GM19239 (cell line): Measurements from ENCODE around the gene EIF1.
"Not testable (repeated sequence)": the region's sequence is repeated elsewhere in the genome, so short reads cannot be mapped to it uniquely, and the experiment has no call there.

ENCODE experiments used
- DNase-seq: peaks from one replicate; pipeline ENCODE4 v3.0.0; 2011; ENCODE audit warnings: low spot score; ENCODE audit not compliant: insufficient read length
- FAIRE-seq: peaks from 2 replicates; lab custom pipeline; 2011; peaks lifted over from hg19 to GRCh38; lab: Jason Lieb, UNC

EIF1 gene

DNA sequence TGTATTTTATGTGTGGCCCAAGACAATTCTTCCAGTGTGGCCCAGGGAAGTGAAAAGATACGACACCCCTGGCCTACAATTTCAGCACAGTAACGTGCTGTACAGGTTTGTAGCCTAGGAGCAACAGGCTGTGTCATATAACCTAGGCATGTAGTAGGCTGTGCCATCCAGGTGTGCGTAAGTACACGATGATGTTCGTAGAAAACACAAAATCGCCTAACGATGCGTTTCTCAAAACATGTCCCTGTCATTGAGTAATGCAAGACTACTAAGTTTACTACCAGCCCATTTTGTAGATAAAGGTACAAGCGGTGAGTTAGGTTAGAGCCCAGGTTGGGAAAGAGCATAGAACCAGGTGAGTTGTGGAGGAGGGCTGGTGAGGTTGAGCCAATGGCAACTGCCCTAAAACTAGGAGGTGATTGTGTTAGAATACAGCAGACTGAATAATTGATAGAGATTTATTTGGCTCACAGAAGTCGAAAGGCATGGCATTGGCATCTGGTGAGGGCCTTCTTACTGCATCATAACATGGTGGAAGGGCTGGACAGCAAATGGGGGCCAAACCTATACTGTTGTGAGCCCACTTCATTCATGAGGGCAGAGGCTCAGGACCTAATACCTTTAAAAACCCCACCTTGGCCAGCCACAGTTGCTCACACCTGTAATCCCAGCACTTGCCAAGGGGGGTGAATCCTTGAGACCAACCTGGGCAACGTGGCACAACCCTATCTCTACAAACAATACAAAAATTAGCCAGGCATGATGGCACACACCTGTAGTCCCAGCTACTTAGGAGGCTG lies 4.2 kb downstream of the EIF1 start:
- FAIRE-seq (no peak), DNase-seq (no peak)

DNA sequence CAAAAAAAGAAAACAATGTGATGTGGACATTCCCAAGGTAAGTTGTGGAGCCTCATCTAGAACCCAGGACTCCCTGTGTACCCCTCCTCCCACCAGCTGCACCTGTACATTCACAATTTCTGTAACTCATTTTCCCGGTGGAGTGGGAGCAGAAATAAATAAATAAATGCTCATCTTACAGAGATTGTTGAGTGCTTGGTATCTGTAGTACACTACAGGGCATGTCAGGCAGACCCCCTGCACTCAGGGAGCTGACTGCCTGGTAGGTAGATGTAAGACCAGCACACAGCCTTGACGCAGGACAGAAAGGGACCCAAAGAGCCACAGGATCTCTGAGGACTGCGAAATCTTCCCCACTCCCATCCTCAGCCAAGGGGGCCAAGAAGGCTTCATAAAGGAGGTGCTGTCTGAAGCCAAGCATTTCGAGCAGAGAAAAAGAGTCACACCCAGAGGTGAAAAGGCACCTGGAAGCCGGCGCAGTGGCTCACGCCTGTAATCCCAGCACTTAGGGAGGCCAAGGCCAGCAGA lies 6.5 kb downstream of the EIF1 start:
- FAIRE-seq: no peak
- no peak for DNase-seq

DNA sequence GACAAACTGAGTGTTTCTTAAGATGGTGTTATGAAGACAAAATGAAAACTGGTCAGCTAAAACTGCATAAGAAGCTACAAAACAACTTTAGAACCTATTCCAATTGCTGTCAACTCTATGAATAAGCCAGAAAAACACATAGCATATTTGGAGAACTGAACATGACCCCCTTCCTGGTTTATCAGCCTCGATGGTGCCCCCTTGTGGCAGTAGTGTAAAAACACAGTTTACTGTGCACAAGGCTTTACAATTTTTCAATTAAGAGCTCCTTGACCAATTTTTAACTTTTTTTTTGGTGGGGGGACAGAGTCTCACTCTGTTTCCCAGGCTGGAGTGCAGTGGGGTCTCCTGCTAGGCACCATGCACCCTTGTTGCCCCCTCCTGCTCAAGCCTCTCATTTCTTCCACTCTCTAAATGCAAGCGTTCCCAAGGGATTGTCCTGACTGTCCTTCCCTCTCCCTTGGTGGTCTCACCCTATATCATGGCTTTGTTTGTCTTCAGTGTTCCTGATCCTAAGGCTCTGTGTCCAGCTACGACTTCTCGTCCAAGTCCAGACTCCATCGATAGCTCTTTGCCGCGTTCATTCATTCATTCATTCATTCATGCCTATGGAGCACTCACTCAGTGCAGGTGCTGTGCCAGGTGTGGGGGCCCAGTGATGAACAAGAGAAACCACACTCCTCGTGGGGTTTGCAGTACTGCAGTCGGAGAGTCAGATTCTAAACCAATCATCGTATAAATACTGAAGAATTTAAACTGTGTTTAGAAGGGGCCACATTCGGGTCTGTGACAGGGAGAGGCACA lies 7.5 kb downstream of the EIF1 start:
- FAIRE-seq: peak; percentile 85
- DNase-seq: peak; percentile 66

DNA sequence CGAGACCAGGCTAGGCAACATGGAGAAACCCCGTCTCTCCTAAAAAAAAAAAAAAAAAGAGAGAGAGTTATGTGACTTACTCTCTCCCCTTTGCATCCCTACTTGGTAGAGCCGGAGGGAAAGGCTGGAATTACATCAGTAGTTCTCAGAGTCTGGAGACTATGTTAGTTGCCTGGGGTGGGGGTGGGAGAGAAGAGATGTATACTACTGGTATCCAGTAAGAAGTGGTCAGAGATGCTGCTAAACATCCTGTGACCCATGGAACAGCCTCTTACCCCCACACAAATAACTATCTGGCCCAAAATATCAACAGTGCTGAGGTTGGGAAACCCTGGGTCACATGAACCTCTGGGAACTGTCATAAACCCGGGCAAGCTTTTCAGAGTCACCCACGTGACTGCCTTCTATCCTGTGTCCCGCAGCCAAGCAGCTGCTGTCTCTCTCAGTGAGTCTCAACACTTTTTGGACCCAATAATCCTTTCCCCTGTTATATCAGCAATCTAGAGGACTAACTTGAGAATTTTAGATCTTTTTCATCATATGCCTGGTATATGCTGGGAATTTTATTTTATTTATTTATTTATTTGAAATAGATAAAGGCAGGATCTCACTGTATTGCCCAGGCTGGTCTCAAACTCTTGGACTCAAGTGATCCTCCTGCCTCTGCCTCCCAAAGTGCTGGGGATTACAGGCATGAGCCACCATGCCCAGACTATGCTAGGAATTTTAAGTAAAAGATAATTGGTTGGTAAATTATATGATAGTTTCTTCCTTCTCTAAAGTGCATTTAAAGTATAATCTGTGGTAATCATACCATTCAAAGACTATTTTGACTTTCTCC lies 8.7 kb downstream of the EIF1 start:
- FAIRE-seq (no peak), DNase-seq (no peak)

DNA sequence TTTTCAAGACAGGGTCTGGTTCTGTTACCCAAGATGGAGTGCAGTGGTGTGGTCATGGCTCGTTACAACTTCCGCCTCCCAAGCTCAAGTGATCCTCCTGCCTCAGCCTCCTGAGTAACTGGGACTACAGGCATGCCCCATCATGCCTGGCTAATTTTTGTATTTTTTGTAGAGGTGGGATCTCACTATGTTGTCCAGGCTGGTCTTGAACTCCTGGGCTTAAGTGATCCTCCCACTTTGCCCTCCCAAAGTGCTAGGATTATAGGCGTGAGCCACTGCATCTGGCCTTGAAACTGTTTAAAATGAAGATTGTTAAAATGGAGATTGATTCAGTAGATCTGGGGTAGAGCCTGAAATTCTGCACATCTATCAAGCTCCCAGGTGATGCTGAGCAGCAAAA lies 12.2 kb downstream of the EIF1 start:
- DNase-seq, FAIRE-seq: not testable (repeated sequence)

DNA sequence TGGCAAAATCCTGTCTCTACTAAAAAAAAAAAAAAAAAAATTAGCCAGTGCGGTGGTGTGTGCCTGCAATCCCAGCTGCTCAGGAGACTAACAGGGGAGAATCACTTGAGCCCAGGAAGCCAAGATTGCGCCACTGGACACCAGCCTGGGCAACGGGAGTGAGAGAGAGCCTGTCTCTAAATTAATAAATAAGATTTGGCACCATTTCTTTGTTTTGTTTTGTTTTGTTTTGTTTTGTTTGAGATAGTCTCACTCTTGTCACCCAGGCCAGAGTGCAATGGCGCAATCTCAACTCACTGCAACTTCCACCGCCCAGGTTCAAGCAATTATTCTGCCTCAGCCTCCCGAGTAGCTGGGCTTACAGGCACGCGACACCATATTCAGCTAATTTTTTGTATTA lies 14.0 kb downstream of the EIF1 start:
- FAIRE-seq: no peak
- no peak for DNase-seq

DNA sequence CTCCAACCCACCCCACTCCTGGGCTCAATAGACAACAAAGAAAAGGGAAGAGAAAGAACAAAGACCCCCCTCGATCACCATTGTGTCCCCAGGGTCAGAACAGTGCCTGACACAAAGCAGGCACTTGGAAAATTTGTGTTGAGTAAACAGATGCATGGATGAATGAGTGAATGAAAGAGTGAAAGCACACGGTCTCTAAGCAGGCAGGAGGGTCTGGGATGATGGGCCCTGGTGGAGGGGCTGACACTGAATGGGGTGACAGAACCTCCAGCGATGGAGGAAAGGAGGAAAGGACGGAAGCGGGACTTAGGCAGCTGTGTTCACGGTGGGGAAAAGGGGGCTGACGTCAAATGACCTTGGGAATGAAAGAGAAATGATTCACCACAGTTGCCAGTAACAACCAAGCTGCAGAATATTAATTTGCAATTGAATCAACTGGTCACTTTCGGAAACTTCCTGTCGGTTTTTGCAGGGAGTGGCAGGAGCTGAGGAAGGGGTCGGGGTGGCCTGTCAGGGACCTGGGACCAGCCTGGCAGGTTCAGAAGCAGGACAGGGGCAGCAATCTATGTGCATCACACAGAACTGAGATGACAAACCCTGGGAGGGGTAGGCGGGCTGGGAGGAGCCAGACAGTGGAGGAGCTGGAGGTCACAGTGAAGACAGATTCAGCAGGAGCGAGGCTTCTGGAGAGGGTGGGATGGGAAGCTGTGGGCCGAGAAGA lies 16.7 kb downstream of the EIF1 start:
- no peak for FAIRE-seq
- no peak for DNase-seq

DNA sequence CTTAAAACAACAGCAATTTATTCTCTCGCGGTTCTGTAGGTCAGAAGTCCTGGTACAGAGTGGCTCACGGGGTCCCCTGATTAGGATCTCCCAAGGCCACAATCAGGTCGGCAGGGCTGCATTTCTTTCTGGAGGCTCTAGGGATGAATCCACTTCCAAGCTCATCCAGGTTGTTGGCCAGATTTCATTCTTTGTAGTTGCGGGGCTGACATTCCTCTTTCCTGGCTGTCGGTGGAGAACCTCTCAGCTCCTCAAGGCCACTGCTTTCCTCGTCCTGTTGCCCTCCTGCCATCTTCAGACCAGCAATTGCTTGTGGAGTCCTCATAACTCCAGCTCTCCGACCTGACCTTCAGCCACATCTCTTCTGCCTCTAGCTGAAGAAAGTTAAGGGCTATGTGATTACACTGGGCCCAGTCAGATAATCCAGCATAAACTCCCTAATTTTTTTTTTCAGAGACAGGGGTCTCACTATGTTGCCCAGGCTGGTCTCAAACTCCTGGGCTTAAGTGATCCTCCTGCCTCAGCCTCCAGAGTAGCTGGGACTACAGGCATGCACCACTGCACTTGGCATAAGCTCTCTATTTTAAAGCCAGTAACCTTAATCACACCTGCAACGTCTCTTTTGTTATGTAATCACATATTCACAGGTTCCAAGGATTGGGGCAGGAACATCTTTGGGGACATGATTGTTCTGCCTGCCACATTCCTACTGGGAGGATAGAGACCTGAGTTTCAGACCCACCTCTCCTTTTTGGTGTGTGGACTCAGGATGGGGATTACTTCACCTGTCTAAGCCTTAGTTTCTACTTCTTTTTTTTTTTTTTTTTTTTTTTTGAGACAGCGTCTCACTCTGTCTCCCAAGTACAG lies 19.4 kb downstream of the EIF1 start:
- no peak for DNase-seq
- FAIRE-seq: no peak

DNA sequence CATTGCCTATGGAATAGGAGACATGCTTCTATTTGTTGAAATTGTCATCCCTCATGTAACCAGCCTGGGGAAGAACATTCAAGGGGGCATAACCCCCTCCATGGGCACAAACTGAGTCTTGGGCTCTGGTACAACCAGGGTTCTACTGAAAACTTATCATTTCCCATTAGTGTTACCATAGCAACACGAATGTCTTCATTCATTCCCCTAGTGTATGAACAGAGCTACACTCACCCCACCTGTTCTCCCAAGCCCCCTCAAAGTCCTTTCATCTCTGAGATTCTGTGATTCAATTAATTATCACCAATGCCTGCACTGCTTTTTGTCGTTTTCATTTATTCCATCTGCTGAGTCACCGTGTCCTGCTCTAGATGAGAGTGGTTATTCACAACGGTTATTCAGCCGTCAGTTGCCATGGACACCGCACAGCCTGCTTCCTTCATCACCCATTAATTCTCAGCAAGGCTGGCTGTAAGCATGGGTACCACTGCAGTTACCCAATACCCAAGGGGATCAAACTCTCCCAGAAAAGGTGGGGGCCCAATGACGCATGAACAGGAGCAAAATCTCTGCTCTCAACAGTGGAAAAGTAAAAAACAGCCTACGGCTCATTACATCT lies 21.9 kb downstream of the EIF1 start:
- FAIRE-seq (no peak), DNase-seq (no peak)

DNA sequence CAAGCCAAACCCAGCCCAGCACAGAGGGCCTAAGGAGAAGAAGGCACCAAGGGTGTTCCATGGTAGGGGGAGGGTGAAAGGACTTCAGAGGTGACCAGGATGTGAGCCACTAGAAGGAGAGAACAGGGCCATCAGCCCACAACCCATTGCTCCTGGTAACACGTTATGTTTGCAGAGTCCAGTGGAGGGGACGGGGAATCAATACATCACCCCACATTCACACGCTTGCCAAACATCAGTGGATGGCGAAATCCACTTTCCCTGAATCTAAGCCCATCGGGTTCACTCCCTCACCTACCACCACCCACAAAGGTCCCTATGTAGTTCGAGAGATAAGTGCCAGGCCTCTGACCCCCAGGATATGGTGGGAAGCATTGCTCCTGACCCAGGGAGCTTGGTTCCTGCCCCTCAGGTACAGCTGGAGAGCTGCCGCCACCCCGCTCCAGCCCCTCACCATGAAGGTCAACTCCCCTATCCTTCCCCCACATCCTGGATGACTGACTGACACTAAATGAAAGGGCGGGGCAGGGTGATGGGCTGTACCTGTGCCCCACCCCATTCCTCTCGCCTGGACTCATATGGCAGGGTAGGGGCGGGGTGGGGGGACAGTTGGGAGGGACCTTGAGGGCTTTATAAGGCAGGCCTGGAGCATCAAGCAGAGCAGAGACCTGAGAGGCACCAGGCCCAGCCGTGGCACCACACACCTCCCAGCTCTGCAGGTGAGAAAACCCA lies 23.1 kb downstream of the EIF1 start, which contains the start of gene GAST:
Gene GAST, plus strand, starts transcription at position 663 of the 732 bp plus-strand sequence. CDS start 3,106 bp downstream, outside the sequence.
- DNase-seq (no peak), FAIRE-seq (no peak)

DNA sequence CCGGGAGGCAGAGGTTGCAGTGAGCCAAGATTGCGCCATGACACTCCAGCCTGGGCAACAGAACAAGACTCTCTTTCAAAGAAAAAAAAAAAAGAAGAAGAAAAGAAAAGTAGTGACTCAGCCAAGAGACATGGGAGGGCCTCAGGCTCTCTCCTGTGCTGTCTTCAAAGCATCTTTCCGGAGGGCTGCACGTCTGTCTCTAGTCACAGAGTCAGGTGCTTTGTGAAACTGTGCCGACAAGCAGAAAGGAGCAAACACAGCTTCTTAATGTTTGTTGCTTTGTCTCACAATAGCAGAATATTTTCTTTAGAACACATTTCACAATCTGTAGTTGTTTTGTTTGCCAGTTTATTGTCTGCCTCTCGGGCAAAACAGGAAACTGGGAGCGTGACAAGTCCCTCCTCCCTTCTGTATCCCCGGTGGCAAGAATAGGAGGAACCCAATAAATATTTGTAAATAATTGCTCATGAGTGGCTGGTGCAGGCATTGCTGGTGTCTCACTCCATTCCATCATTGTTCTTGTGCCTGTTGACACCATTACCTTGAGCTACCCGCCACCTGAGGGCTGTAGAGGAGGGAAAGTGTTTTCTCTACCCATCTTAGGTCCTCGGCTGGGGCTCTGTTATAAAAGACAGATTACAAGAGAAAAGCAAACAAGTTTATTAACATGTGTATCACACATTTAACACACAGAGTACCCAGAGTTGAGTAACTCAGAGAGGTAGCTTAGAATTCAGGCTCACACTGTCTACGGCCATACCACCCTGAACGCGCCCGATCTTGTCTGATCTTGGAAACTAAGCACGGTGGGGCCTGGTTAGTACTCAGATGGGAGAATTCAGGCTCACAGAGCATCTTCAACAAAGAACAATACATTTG lies 29.0 kb downstream of the EIF1 start:
- no peak for FAIRE-seq
- no peak for DNase-seq

DNA sequence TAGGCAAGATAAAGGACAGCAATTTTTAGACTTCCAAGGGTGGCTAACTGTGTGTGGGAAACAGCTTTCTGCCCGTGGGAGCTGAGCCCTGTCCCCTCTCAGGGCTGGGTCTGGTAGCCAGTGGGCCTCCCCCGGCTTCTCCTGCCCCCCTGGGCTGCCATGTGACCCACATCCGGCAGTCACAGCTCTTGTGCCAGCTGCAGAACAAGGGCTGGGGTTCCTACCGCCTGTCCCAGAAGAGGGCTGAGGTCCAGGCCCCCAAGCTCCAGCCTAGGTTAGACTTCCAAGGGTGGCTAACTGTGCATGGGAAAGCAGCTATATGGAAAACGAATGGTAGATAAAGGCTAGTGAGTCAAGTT lies 29.6 kb downstream of the EIF1 start:
- DNase-seq (no peak), FAIRE-seq (no peak)

DNA sequence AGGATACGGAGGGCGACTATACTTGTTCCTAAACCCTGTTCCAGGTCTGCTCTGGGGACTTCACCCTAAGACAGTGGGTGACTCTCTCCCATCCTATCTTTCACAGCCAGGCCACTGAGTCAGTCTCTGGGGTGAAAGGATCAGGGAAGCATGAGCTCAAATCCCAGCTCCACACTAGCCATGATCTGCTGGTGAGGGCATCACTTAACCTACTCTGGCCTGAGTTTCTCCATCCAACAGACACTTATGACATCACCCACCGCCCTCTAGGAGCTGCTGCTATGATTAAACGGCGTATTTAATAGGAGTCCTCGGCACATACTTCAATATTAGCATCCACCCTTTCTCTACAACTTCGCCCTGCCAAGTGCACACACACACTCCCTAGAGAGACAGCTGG lies 33.5 kb downstream of the EIF1 start:
- DNase-seq: no peak
- FAIRE-seq: no peak

DNA sequence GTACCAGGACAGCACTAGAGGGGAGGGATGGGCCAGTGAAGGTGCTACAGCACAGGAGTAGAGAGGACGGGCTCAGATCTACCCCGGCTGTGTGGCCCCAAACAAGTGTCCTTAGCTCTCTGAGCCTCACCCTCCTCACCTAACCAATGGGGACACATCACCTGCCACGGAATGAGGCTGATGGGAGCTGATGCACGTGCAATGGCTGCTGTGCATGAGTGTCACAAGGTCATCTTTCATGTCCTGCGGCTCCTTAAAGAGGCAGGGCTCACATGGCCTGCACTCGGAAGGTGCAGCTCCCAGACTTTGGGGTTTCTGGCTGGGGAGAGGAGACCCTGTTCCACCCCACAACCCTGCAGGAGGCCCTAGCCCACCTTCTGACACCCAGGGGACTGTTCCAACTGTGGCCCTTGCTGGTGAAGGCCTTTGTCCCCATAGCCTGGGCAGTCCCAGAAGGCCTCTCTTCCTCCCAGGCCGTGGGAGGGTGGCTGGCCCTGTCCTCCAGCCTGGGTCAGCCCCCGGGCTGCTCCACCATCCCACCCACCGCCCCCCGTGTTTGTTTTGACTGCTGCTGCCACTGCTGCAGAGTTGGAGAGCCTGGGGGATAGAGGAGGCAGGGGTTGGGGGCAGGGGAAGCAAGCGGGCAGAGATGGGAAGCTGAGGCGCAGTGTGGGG lies 35.3 kb downstream of the EIF1 start:
- FAIRE-seq: no peak
- DNase-seq: no peak

DNA sequence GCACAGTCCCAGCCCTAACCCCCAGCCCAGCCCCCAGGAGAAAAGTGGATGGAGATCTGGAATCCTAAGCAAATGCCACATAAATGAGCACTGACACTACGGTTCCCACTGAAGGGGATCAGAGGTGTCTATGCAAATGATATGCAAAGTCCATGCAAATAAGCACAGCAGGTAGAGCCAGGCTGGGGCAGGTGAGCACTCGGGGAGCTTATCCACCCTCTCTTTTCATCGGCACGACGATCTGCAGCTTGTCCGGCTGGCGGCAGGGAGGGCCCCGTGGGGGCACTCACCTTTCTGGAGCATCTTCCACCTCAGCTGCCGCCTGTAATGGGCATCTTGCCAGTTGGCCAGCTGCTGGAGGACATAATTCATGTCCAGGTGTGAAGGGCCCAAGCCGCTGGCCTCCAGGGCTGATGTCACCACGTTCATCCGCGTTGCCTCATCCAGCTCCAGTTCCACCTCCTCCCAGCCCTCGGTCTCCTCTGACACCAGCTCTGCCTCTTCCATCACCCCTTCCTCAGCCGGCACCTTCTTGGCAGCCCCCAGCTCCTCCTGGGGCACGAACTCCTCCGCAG lies 35.9 kb downstream of the EIF1 start:
- DNase-seq (no peak), FAIRE-seq (no peak)

DNA sequence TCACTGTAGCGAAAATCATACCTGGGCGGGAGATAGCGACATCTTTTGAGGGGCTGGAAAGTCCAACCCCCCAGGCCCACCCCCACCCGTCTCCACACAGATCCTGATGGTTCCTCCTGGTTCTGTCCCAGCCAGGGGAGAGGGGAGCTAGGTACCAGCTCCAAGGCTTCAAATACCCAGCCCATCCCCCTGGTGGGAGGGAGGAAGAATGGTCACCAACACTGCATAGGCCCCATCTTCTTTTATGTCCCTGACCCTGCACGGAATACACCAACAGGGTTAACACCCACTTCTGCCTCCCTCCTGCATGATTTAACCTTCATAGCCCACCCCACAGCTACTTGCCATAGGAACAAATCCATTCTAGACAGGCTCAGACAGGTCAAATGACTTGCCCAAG lies 36.4 kb downstream of the EIF1 start:
- DNase-seq: no peak
- FAIRE-seq: no peak
